Colonic mucosa (tissue), 4 donors: Measurements from ENCODE around the gene KCNIP1. TPM values are rescaled to one million over a fixed set of nuclear protein-coding genes. Genes with fewer than 3 reads are reported as not detected.
"Not testable (repeated sequence)": the region's sequence is repeated elsewhere in the genome, so short reads cannot be mapped to it uniquely, and the experiment has no call there.

Experiments used
- DNase-seq: peaks from one replicate; pipeline ENCODE4 v3.0.0-alpha.2; 2020
- H3K27ac ChIP-seq: fragments of 200-600 bp; one replicate; pipeline ENCODE4 v1.8.0; 2021
- H3K27me3 ChIP-seq: fragments of 200-600 bp; one replicate; pipeline ENCODE4 v1.8.0; 2021
- H3K36me3 ChIP-seq: fragments of 200-600 bp; one replicate; pipeline ENCODE4 v1.8.0; 2021
- H3K4me1 ChIP-seq: fragments of 200-600 bp; one replicate; pipeline ENCODE4 v1.8.0; 2021; ENCODE audit warnings: mild to moderate bottlenecking
- H3K4me3 ChIP-seq: fragments of 200-600 bp; one replicate; pipeline ENCODE4 v1.8.0; 2021
- H3K9ac ChIP-seq, 2 donors: one replicate each; pipeline ENCODE4 v1.7.0; 2013; ENCODE audit warnings: control low read depth in 2 of 2, low read depth in 2 of 2, low read length in 2 of 2
- H3K9me3 ChIP-seq: fragments of 200-600 bp; one replicate; pipeline ENCODE4 v1.8.0; 2021
- CTCF ChIP-seq: fragments of 200-600 bp; IDR thresholded peaks from one replicate; pipeline ENCODE4 v1.8.0; 2022; ENCODE audit warnings: antibody characterized with exemption, mild to moderate bottlenecking
- intact Hi-C: fragments of 100-400 bp; cut with DNase I; formaldehyde crosslinking; loops from one replicate; pipeline ENCODE4 v1.14.1; 2022
- total RNA-seq, 2 donors: library from RNA; stranded (reverse); fragmentation: NEBNext Ultra II Directional in 1 of 2; extraction: Animal tissue kit (Norgen Biotek cat#: 25700) in 1 of 2; gene quantifications; one replicate each; pipeline ENCODE4 v1.2.1, GENCODE V29; 2021
- donor health status: healthy.
- donor health status: DM: no; HTN: no; CAD: no.
- donor health status: DM: no; HTN: no; CAD: no.

Gene KCNIP1
- total RNA-seq, 2 donors from 2014 or later = 0.24 to 0.25 TPM

DNA sequence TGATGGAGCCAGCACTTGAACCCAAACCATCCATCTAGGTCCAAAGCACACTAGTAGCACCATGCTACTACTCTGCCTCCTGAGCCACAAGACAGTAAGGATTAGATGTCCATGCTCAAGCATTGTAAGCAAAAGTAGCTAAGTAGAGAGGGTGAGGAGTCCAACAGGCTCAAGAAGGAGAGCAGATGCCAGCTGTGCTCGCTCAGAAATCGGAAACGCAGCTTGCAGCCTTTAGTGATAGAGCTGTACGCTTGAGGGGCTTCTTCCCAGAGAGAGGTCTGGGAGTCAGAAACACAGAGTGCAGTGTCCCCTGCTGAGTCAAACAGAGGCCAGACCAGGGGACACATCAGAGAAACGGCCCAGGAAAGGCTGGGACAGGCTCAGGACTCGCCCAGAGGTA lies 247.0 kb downstream of the KCNIP1 start:
- peaks cover 4% of the 10 kb centered on the region for H3K27me3 ChIP-seq
- TF ChIP-seq CTCF = no peak
- no peaks in the 10 kb centered on the region for H3K9me3 ChIP-seq
- no peaks in the 10 kb centered on the region for H3K36me3 ChIP-seq
- DNase-seq = no peak
- peaks cover 6% of the 10 kb centered on the region for H3K4me1 ChIP-seq
- no peak overlapping the region for H3K4me3 ChIP-seq
- intact Hi-C loops = no loop called here
- H3K27ac ChIP-seq = peak overlapping the region; percentile 13
- H3K9ac ChIP-seq = no peak overlapping the region

- no peak overlapping the region for H3K9ac ChIP-seq
- H3K27ac ChIP-seq = no peak overlapping the region
- intact Hi-C loops = no loop called here
- H3K9me3 ChIP-seq = no peaks in the 10 kb centered on the region
- peaks cover 6% of the 10 kb centered on the region for H3K4me1 ChIP-seq
- H3K36me3 ChIP-seq = no peaks in the 10 kb centered on the region
- H3K4me3 ChIP-seq = no peak overlapping the region
- no peak for DNase-seq
- peaks cover 4% of the 10 kb centered on the region for H3K27me3 ChIP-seq
- TF ChIP-seq CTCF = no peak
Observed at GRCh38 chr5:170751631-170752030, 247.8 kb downstream of the KCNIP1 start.

- Histone ChIP-seq H3K27ac (no peak overlapping the region), H3K27me3 (peaks cover 4% of the 10 kb centered on the region), H3K4me1 (peaks cover 6% of the 10 kb centered on the region), H3K9ac (peak overlapping the region in 1 of 2 donors; percentile 15), H3K9me3 (no peaks in the 10 kb centered on the region), H3K36me3 (no peaks in the 10 kb centered on the region), H3K4me3 (no peak overlapping the region)
- TF ChIP-seq CTCF = no peak
- intact Hi-C loops = no loop called here
- peak; percentile 61 for DNase-seq
Observed at GRCh38 chr5:170752257-170753215, 248.7 kb downstream of the KCNIP1 start.

DNA sequence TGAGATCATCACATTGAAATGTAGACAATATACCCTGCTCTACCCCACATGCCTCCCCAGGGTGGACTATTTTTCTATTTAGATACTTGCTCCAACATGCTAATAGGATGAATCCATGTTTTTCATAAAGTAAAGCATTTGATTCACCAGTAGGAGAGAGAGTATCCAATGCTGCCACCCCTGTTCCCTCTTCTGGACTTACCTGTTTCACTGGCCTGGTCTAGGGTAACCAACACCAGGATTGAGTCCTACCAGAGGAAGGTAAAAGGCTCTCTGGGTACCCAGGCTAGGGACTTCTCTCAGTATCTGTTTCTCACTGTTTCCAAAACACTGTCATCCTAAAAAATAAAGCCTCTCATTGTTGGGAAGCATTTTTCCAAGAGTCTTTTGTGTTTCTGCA lies 249.5 kb downstream of the KCNIP1 start:
- H3K36me3 ChIP-seq = no peaks in the 10 kb centered on the region
- intact Hi-C loops = no loop called here
- H3K9me3 ChIP-seq = no peaks in the 10 kb centered on the region
- DNase-seq = no peak
- TF ChIP-seq CTCF = no peak
- no peak overlapping the region for H3K27ac ChIP-seq
- no peak overlapping the region for H3K9ac ChIP-seq
- H3K27me3 ChIP-seq = peaks cover 4% of the 10 kb centered on the region
- H3K4me1 ChIP-seq = peaks cover 6% of the 10 kb centered on the region
- H3K4me3 ChIP-seq = no peak overlapping the region

DNA sequence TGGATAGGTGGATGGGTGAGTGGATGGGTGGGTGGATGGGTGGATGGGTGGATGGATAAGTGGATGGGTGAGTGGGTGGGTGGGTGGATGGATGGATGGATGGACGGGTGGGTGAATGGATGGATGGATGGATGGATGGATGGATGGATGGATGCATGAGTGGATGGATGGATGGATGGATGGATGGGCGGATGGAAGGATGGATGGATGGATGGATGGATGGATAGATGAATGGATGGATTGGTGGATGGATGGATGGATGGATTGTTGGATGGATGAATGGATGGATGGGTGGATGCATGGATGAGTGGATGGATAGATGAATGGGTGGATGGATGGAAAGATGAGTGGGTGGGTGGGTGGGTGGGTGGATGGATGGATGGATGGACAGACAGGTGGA lies 250.7 kb downstream of the KCNIP1 start:
- H3K9me3 ChIP-seq, DNase-seq, H3K27me3 ChIP-seq, H3K4me1 ChIP-seq, H3K36me3 ChIP-seq, H3K9ac ChIP-seq, H3K4me3 ChIP-seq, H3K27ac ChIP-seq, intact Hi-C loops: not testable (repeated sequence)
